HepG2 (cell line): Measurements from ENCODE around the gene SCEL.
"Not testable (repeated sequence)": the region's sequence is repeated elsewhere in the genome, so short reads cannot be mapped to it uniquely, and the experiment has no call there.

Source experiments
- CTCF ChIP-seq: sonication (generic); formaldehyde crosslinking; IDR thresholded peaks from 2 replicates; pipeline ENCODE4 v1.5.0; 2020; ENCODE audit warnings: mild to moderate bottlenecking, missing genetic modification reagents, moderate library complexity
- MAFF ChIP-seq: IDR thresholded peaks from 2 replicates; pipeline ENCODE4 v1.6.1; 2011; ENCODE audit warnings: low read depth, low read length, improper control_type of control experiment
- PHB2 ChIP-seq: fragments of 450-650 bp; IDR thresholded peaks from 2 replicates; pipeline ENCODE4 v1.6.1; 2018; ENCODE audit not compliant: partially characterized antibody
- POLR2A ChIP-seq, 2 experiments: IDR thresholded peaks; 2 replicates each; pipeline ENCODE4 v1.6.1; 2011; ENCODE audit warnings: low read depth in 2 of 2, low read length in 2 of 2, mild to moderate bottlenecking in 1 of 2, moderate library complexity in 1 of 2; ENCODE audit not compliant: insufficient read depth in 1 of 2
- SIN3B ChIP-seq: fragments of 150-350 bp; IDR thresholded peaks from 2 replicates; pipeline ENCODE4 v1.6.1; 2014; ENCODE audit warnings: low read length
- TF ChIP-seq, protein P1 (sequence below): sonication (generic); formaldehyde crosslinking; IDR thresholded peaks from 2 replicates; pipeline ENCODE4 v1.8.1; 2023; ENCODE audit warnings: missing genetic modification reagents, inconsistent platforms, borderline replicate concordance
- TF ChIP-seq, protein P2 (sequence below): sonication (generic); formaldehyde crosslinking; IDR thresholded peaks from 2 replicates; pipeline ENCODE4 v1.8.0; 2022; ENCODE audit warnings: missing genetic modification reagents, mild to moderate bottlenecking, inconsistent platforms, borderline replicate concordance
- TF ChIP-seq, protein P3 (sequence below): sonication (generic); formaldehyde crosslinking; IDR thresholded peaks from 2 replicates; pipeline ENCODE4 v1.4.0; 2020; ENCODE audit warnings: low read depth, missing genetic modification reagents

GRCh38 chr13:77660016-77660415, 124.5 kb downstream of the SCEL start:
- not testable (repeated sequence) for TF ChIP-seq POLR2A (IDR thresholded peaks at IDR 0.05; ENCODE audit: insufficient read depth in 1 of 2, low read depth in 2 of 2, low read length in 2 of 2); MAFF; SIN3B; PHB2; CTCF (CRISPR knock-in tag)
- TF ChIP-seq, protein P1, sequence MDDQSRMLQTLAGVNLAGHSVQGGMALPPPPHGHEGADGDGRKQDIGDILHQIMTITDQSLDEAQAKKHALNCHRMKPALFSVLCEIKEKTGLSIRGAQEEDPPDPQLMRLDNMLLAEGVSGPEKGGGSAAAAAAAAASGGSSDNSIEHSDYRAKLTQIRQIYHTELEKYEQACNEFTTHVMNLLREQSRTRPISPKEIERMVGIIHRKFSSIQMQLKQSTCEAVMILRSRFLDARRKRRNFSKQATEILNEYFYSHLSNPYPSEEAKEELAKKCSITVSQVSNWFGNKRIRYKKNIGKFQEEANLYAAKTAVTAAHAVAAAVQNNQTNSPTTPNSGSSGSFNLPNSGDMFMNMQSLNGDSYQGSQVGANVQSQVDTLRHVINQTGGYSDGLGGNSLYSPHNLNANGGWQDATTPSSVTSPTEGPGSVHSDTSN (CRISPR knock-in tag) = not testable (repeated sequence)
- TF ChIP-seq, protein P2, sequence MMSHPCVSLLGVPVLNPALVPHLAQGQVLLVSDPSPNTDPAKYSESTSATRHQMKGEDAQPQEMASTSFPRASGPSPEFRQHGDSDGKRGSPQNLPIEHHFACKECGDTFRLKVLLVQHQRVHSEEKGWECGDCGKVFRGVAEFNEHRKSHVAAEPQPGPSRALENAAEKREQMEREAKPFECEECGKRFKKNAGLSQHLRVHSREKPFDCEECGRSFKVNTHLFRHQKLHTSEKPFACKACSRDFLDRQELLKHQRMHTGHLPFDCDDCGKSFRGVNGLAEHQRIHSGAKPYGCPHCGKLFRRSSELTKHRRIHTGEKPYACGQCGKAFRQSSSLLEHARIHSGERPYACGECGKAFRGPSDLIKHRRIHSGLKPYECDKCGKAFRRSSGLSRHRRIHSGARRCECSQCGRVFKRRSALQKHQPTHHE (CRISPR knock-in tag) = not testable (repeated sequence)
- TF ChIP-seq, protein P3, sequence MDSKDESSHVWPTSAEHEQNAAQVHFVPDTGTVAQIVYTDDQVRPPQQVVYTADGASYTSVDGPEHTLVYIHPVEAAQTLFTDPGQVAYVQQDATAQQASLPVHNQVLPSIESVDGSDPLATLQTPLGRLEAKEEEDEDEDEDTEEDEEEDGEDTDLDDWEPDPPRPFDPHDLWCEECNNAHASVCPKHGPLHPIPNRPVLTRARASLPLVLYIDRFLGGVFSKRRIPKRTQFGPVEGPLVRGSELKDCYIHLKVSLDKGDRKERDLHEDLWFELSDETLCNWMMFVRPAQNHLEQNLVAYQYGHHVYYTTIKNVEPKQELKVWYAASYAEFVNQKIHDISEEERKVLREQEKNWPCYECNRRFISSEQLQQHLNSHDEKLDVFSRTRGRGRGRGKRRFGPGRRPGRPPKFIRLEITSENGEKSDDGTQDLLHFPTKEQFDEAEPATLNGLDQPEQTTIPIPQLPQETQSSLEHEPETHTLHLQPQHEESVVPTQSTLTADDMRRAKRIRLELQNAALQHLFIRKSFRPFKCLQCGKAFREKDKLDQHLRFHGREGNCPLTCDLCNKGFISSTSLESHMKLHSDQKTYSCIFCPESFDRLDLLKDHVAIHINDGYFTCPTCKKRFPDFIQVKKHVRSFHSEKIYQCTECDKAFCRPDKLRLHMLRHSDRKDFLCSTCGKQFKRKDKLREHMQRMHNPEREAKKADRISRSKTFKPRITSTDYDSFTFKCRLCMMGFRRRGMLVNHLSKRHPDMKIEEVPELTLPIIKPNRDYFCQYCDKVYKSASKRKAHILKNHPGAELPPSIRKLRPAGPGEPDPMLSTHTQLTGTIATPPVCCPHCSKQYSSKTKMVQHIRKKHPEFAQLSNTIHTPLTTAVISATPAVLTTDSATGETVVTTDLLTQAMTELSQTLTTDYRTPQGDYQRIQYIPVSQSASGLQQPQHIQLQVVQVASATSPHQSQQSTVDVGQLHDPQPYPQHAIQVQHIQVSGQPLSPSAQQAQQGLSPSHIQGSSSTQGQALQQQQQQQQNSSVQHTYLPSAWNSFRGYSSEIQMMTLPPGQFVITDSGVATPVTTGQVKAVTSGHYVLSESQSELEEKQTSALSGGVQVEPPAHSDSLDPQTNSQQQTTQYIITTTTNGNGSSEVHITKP (CRISPR knock-in tag) = not testable (repeated sequence)
